GM18907 (cell line): Measurements from ENCODE around the gene TUT7.
A peak's percentile ranks its signal among the peaks of the same experiment; 100 is the strongest.

Experiments
- ATAC-seq: cut with Tn5 transposase; IDR thresholded peaks from one replicate; pipeline ENCODE4 v1.9.1; 2021; ENCODE audit warnings: mild to moderate bottlenecking, moderate library complexity; ENCODE audit not compliant: unreplicated experiment

Gene TUT7

GRCh38 chr9:86259557-86259956, 94.7 kb downstream of the TUT7 start, which contains the start of gene C9orf153:
Gene C9orf153 (minus strand): TSS chr9:86259657. CDS start chr9:86229603, 30,054 bp downstream.
- ATAC-seq: no peak

- ATAC-seq: no peak
Observed at GRCh38 chr9:86257391-86257790, 96.8 kb downstream of the TUT7 start.

GRCh38 chr9:86256653-86257052, 97.6 kb downstream of the TUT7 start:
- no peak for ATAC-seq

GRCh38 chr9:86253577-86253976, 100.6 kb downstream of the TUT7 start:
- no peak for ATAC-seq

- ATAC-seq: no peak
Observed at GRCh38 chr9:86252870-86253269, 101.3 kb downstream of the TUT7 start.

GRCh38 chr9:86250123-86250522, 104.1 kb downstream of the TUT7 start:
- no peak for ATAC-seq

- ATAC-seq: no peak
Observed at GRCh38 chr9:86248746-86249145, 105.5 kb downstream of the TUT7 start.

- ATAC-seq: peak; percentile 98
Observed at GRCh38 chr9:86246752-86247161, 107.5 kb downstream of the TUT7 start.

GRCh38 chr9:86242071-86242470, 112.1 kb downstream of the TUT7 start:
- no peak for ATAC-seq

- ATAC-seq: no peak
Observed at GRCh38 chr9:86241216-86241615, 113.0 kb downstream of the TUT7 start.

- no peak for ATAC-seq
Observed at GRCh38 chr9:86238861-86239770, 115.1 kb downstream of the TUT7 start.
